IMR-90 (cell line): ENCODE measurements around the gene CDHR3. TPM values are rescaled to one million over a fixed set of nuclear protein-coding genes. Genes with fewer than 3 reads are reported as not detected.

Experiments used
- ATAC-seq: fragments of 200-7000 bp; cut with Tn5 transposase; 2 replicates; pipeline ENCODE4 v1.9.1; 2020; ENCODE audit warnings: low read depth, mild to moderate bottlenecking, moderate library complexity
- BruUV-seq: library from RNA; stranded (reverse); fragments of 400-500 nt; replicated peaks from 2 replicates; lab custom pipeline; 2021; lab: Mats Ljungman, UMichigan
- CTCF ChIA-PET: fragments of 300-600 bp; formaldehyde crosslinking; extraction: SDS; loops from one replicate; lab custom pipeline; 2021; ENCODE audit warnings: antibody characterized with exemption; lab: Yijun Ruan, JAX
- POLR2A ChIA-PET: fragments of 300-600 bp; sonication (Branson Sonifier 250); formaldehyde crosslinking; loops from one replicate; lab custom pipeline; 2022; ENCODE audit warnings: antibody characterized with exemption; ENCODE audit not compliant: unreplicated experiment; lab: Charles Lee
- DNase-seq: peaks from one replicate; pipeline ENCODE4 v3.0.0; 2013
- H2AFZ ChIP-seq: replicated peaks from 2 replicates; pipeline ENCODE3; 2013; ENCODE audit warnings: low read length, mild to moderate bottlenecking; ENCODE audit not compliant: poor library complexity
- H2AK5ac ChIP-seq: 2 replicates; pipeline ENCODE4 v1.6.1; 2013; ENCODE audit warnings: low read depth, low read length, inconsistent platforms
- H2AK9ac ChIP-seq: replicated peaks from 2 replicates; pipeline ENCODE3; 2013; ENCODE audit warnings: mild to moderate bottlenecking, low read depth, low read length, moderate library complexity; ENCODE audit not compliant: poor library complexity
- H2BK120ac ChIP-seq: 2 replicates; pipeline ENCODE4 v1.6.1; 2013; ENCODE audit warnings: low read depth, low read length, inconsistent platforms
- H2BK15ac ChIP-seq: 3 replicates; pipeline ENCODE4 v1.6.1; 2013; ENCODE audit warnings: low read depth, low read length, inconsistent platforms
- H2BK20ac ChIP-seq: 2 replicates; pipeline ENCODE4 v1.6.1; 2013; ENCODE audit warnings: low read depth, mild to moderate bottlenecking, inconsistent platforms, low read length, moderate library complexity
- H2BK5ac ChIP-seq: 2 replicates; pipeline ENCODE4 v1.6.1; 2013; ENCODE audit warnings: mild to moderate bottlenecking, low read depth, low read length, inconsistent platforms; ENCODE audit not compliant: poor library complexity, severe bottlenecking
- H3K14ac ChIP-seq: replicated peaks from 2 replicates; pipeline ENCODE4 v1.6.1; 2013; ENCODE audit warnings: low read depth, low read length, inconsistent platforms
- H3K18ac ChIP-seq: 2 replicates; pipeline ENCODE4 v1.6.1; 2013; ENCODE audit warnings: low read depth, low read length, control low read depth
- H3K23ac ChIP-seq: 2 replicates; pipeline ENCODE4 v1.6.1; 2013; ENCODE audit warnings: low read depth, low read length, inconsistent platforms
- H3K27ac ChIP-seq: 2 replicates; pipeline ENCODE4 v1.5.1; 2013; ENCODE audit warnings: mild to moderate bottlenecking, control low read depth, low read length; ENCODE audit not compliant: insufficient read depth
- H3K27me3 ChIP-seq: 2 replicates; pipeline ENCODE4 v1.6.1; 2013; ENCODE audit warnings: low read length; ENCODE audit not compliant: control insufficient read depth, insufficient read depth
- H3K36me3 ChIP-seq: 2 replicates; pipeline ENCODE4 v1.6.1; 2013; ENCODE audit warnings: low read length, mixed read lengths; ENCODE audit not compliant: control insufficient read depth, insufficient read depth
- H3K4ac ChIP-seq: 2 replicates; pipeline ENCODE4 v1.6.1; 2013; ENCODE audit warnings: low read depth, low read length, inconsistent platforms
- H3K4me1 ChIP-seq: 2 replicates; pipeline ENCODE4 v1.6.1; 2013; ENCODE audit warnings: low read length, mixed read lengths; ENCODE audit not compliant: control insufficient read depth, insufficient read depth
- H3K4me2 ChIP-seq: 2 replicates; pipeline ENCODE4 v1.6.1; 2013; ENCODE audit warnings: low read depth, mild to moderate bottlenecking, control low read depth, low read length, moderate library complexity
- H3K4me3 ChIP-seq: 2 replicates; pipeline ENCODE4 v1.5.1; 2013; ENCODE audit warnings: low read depth, mild to moderate bottlenecking, control low read depth, low read length, moderate library complexity; ENCODE audit not compliant: insufficient read depth
- H3K56ac ChIP-seq: 2 replicates; pipeline ENCODE4 v1.6.1; 2013; ENCODE audit warnings: low read length, inconsistent platforms; ENCODE audit not compliant: insufficient read depth; ENCODE audit errors: extremely low read depth
- H3K79me1 ChIP-seq, 2 experiments: 2 replicates each; pipeline ENCODE4 v1.6.1; 2013; ENCODE audit warnings: low read length in 2 of 2, inconsistent platforms in 1 of 2, low read depth in 1 of 2
- H3K9ac ChIP-seq: 2 replicates; pipeline ENCODE4 v1.6.1; 2013; ENCODE audit warnings: low read depth, low read length, control low read depth
- H3K9me1 ChIP-seq: 2 replicates; pipeline ENCODE4 v1.6.1; 2013; ENCODE audit warnings: low read length, inconsistent platforms; ENCODE audit not compliant: insufficient read depth
- H3K9me3 ChIP-seq: 2 replicates; pipeline ENCODE4 v1.6.1; 2013; ENCODE audit warnings: low read length; ENCODE audit not compliant: control insufficient read depth, insufficient read depth
- H4K20me1 ChIP-seq: 2 replicates; pipeline ENCODE4 v1.6.1; 2013; ENCODE audit warnings: low read length, inconsistent platforms; ENCODE audit not compliant: insufficient read depth
- H4K5ac ChIP-seq: 2 replicates; pipeline ENCODE4 v1.6.1; 2013; ENCODE audit warnings: mild to moderate bottlenecking, low read depth, low read length, control low read depth
- H4K8ac ChIP-seq, 2 experiments: 2 replicates each; pipeline ENCODE4 v1.6.1; 2013; ENCODE audit warnings: low read depth in 2 of 2, low read length in 2 of 2, control low read depth in 1 of 2, inconsistent platforms in 1 of 2
- H4K91ac ChIP-seq: 2 replicates; pipeline ENCODE4 v1.6.1; 2013; ENCODE audit warnings: low read depth, low read length, inconsistent platforms; ENCODE audit not compliant: insufficient read depth
- FOS ChIP-seq: fragments of 150-350 bp; IDR thresholded peaks from 2 replicates; pipeline ENCODE4 v1.6.1; 2016; ENCODE audit warnings: low read depth, low read length
- RCOR1 ChIP-seq: IDR thresholded peaks from 2 replicates; pipeline ENCODE4 v1.6.1; 2012; ENCODE audit warnings: mild to moderate bottlenecking, low read length, improper control_type of control experiment; ENCODE audit not compliant: insufficient replicate concordance
- WGBS, 2 experiments: methylation state at CpG; one replicate each; pipeline versions ENCODE4 v1.1.5 to v1.1.7; 2013; ENCODE audit warnings: missing lambda C conversion rate in 2 of 2; ENCODE audit not compliant: insufficient read length in 1 of 2; ENCODE audit errors: extremely low coverage in 2 of 2; 5-methylcytosine and 5-hydroxymethylcytosine counted together
- dilution Hi-C: fragments of 300-500 bp; cut with HindIII; formaldehyde crosslinking; loops from one replicate; pipeline ENCODE4 v1.14.3; 2018; ENCODE audit warnings: low sequenced_read_pairs; ENCODE audit not compliant: unreplicated experiment
- in situ Hi-C: fragments of 300-500 bp; cut with MboI; formaldehyde crosslinking; loops from 3 replicates; pipeline ENCODE4 v1.14.3; 2019; ENCODE audit warnings: low sequenced_read_pairs, inconsistent platforms, mixed read lengths
- intact Hi-C: fragments of 100-400 bp; cut with micrococcal nuclease; formaldehyde crosslinking; loops from 2 replicates; pipeline ENCODE4 v1.10.0; 2022
- polyA plus RNA-seq, 3 experiments: library from polyadenylated mRNA; depleted of rRNA; stranded (reverse); fragments of >200 nt; gene quantifications; 2 replicates each; pipeline ENCODE4 v1.2.3, GENCODE V29; 2012; ENCODE audit warnings: low replicate concordance in 1 of 3
- total RNA-seq: library from RNA; depleted of rRNA; stranded (reverse); fragments of >200 nt; gene quantifications from 2 replicates; pipeline ENCODE4 v1.2.3, GENCODE V29; 2012

CDHR3 gene
- total and polyA plus RNA-seq, 2 of the 4 experiments (the other 2 are of a cell fraction), result 0.96 to 1.6 TPM

- no peak overlapping the region for H3K23ac ChIP-seq
Measured at GRCh38 chr7:106064771-106065574, 101.9 kb downstream of the CDHR3 start.

More at GRCh38 chr7:106064771-106065574, 101.9 kb downstream of the CDHR3 start:
- Histone ChIP-seq H3K4me2 (peak overlapping the region; percentile 30), H4K91ac (no peak overlapping the region; the same call in 1 of the 2 replicates), H3K9me3 (no peaks in the 10 kb centered on the region), H4K20me1 (no peaks in the 10 kb centered on the region), H2BK20ac (peak overlapping the region; percentile 45; the same call in 1 of the 2 replicates), H3K4me1 (peaks cover 7% of the 10 kb centered on the region; the same call in 1 of the 2 replicates), H2BK15ac (no peak overlapping the region), H3K27ac (peak overlapping the region; percentile 10; the same call in 1 of the 2 replicates), H2BK120ac (peak overlapping the region; percentile 57), H3K36me3 (no peaks in the 10 kb centered on the region), H3K14ac (peak overlapping the region; percentile 35; the same call in 1 of the 2 replicates), H2AFZ (peak overlapping the region; percentile 87), H3K9ac (no peak overlapping the region), H4K5ac (no peak overlapping the region), H3K4me3 (no peak overlapping the region), H2AK5ac (no peak overlapping the region), H3K56ac (no peak overlapping the region), H3K9me1 (peaks cover 8% of the 10 kb centered on the region), H2AK9ac (peak overlapping the region; percentile 81), H3K79me1 (no peaks in the 10 kb centered on the region), H3K27me3 (no peaks in the 10 kb centered on the region), H3K18ac (no peak overlapping the region), H2BK5ac (no peak overlapping the region), H3K4ac (peak overlapping the region; percentile 1; the same call in 1 of the 2 replicates), H4K8ac (peak overlapping the region in 1 of 2 experiments; percentile 69; a peak in 1 of 4 replicates)
- CTCF ChIA-PET, result interaction anchor here (0.9 kb wide), 1 partner anchor 40 kb away, joined by 3 read pairs; no protein-coding TSS in a partner anchor
- intact Hi-C loops, result loop anchor here (5.0 kb wide), 1 partner anchor 47 kb away; the partner anchor contains the start of gene SYPL1
- TF ChIP-seq RCOR1 (no peak), FOS (peak; percentile 64)
- dilution Hi-C loops, result no loop called here
- BruUV-seq, result no TSS peak
- DNase-seq (peak; percentile 88), ATAC-seq (peak; percentile 91)
- in situ Hi-C loops, result no loop called here
- no CpG with 5 or more reads among the region's 14 CpGs for WGBS, 2 experiments
- POLR2A ChIA-PET, result no interaction called here
